ENCODE measurements around the gene HMCN2.

The HMCN2 gene

GRCh38 chr9:130405657-130406257, 140.2 kb downstream of the HMCN2 start:
- TF ChIP-seq, protein P1, sequence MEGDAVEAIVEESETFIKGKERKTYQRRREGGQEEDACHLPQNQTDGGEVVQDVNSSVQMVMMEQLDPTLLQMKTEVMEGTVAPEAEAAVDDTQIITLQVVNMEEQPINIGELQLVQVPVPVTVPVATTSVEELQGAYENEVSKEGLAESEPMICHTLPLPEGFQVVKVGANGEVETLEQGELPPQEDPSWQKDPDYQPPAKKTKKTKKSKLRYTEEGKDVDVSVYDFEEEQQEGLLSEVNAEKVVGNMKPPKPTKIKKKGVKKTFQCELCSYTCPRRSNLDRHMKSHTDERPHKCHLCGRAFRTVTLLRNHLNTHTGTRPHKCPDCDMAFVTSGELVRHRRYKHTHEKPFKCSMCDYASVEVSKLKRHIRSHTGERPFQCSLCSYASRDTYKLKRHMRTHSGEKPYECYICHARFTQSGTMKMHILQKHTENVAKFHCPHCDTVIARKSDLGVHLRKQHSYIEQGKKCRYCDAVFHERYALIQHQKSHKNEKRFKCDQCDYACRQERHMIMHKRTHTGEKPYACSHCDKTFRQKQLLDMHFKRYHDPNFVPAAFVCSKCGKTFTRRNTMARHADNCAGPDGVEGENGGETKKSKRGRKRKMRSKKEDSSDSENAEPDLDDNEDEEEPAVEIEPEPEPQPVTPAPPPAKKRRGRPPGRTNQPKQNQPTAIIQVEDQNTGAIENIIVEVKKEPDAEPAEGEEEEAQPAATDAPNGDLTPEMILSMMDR (IDR thresholded peaks at IDR 0.05; ENCODE audit: low read depth, low read length), result no peak
- DNase-seq (ENCODE audit: extremely low read depth, low read depth), result no peak

GRCh38 chr9:130406278-130406895, 140.8 kb downstream of the HMCN2 start:
- DNase-seq (ENCODE audit: extremely low read depth, low read depth), result no peak
- TF ChIP-seq, protein P1 (IDR thresholded peaks at IDR 0.05; ENCODE audit: low read depth, low read length), result no peak

GRCh38 chr9:130407916-130408663, 142.5 kb downstream of the HMCN2 start:
- TF ChIP-seq, protein P1 (IDR thresholded peaks at IDR 0.05; ENCODE audit: low read depth, low read length), result no peak
- no peak for DNase-seq (ENCODE audit: extremely low read depth, low read depth)

DNA sequence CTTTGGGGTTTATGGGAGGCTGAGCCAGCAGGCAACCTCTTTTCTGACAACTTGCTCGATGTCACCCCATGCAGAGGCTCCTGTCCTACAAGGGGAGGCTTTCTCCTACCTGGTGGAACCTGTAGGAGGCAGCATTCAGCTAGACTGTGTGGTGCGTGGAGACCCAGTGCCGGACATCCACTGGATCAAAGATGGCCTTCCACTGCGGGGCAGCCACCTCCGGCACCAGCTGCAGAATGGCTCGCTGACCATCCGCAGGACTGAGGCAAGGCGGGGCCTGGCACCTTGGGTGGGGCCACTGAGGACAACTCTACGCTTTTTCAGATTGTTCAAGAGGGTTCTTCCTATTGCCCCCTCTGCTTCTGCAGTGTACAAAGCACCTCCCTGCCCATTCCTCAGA, 143.1 kb downstream of the HMCN2 start:
- TF ChIP-seq, protein P1 (IDR thresholded peaks at IDR 0.05; ENCODE audit: low read depth, low read length), result no peak
- DNase-seq (ENCODE audit: extremely low read depth, low read depth), result no peak

- TF ChIP-seq, protein P1 (IDR thresholded peaks at IDR 0.05; ENCODE audit: low read depth, low read length), result no peak
- DNase-seq (ENCODE audit: extremely low read depth, low read depth), result no peak
Measured at GRCh38 chr9:130409246-130409645, 143.7 kb downstream of the HMCN2 start.

GRCh38 chr9:130410443-130410842, 144.9 kb downstream of the HMCN2 start:
- no peak for DNase-seq (ENCODE audit: extremely low read depth, low read depth)
- TF ChIP-seq, protein P1 (IDR thresholded peaks at IDR 0.05; ENCODE audit: low read depth, low read length), result no peak

DNA sequence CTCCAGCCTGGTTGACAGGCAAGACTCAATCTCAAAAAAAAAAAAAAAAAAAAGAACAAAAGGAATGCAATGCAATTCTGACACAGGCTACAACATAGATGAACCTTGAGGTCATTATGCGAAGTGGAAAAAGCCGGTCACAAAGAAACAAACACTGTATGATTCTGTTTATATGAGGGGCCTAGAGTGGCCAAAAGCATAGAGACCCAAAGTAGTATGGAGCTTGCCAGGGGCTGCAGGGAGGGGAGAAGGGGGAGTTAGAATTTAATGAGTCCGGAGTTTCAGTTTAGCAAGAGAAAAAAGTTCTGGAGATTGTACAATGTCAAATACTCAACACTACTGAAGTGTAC, 146.0 kb downstream of the HMCN2 start:
- TF ChIP-seq, protein P1 (IDR thresholded peaks at IDR 0.05; ENCODE audit: low read depth, low read length), result no peak
- DNase-seq (ENCODE audit: extremely low read depth, low read depth), result no peak

All from AG09319 (cell line).